HEK293 (cell line): Measurements from ENCODE around the gene MAPRE3.
A peak's percentile ranks its signal among the peaks of the same experiment; 100 is the strongest.

ENCODE experiments used
- GLIS2 ChIP-seq: fragments of 450-650 bp; formaldehyde crosslinking; IDR thresholded peaks from 2 replicates; pipeline ENCODE4 v1.5.1; 2016; ENCODE audit warnings: missing biosample characterization, missing genetic modification characterization
- IKZF3 ChIP-seq: fragments of 450-650 bp; IDR thresholded peaks from 2 replicates; pipeline ENCODE4 v1.5.0; 2018; ENCODE audit warnings: missing biosample characterization, mild to moderate bottlenecking, missing genetic modification characterization, moderate library complexity
- KLF1 ChIP-seq: fragments of 450-650 bp; formaldehyde crosslinking; IDR thresholded peaks from 2 replicates; pipeline ENCODE4 v1.5.1; 2016; ENCODE audit warnings: missing biosample characterization, missing genetic modification characterization
- KLF17 ChIP-seq: fragments of 450-650 bp; formaldehyde crosslinking; IDR thresholded peaks from 2 replicates; pipeline ENCODE4 v1.5.1; 2016; ENCODE audit warnings: missing biosample characterization, missing genetic modification characterization
- KLF7 ChIP-seq: fragments of 450-650 bp; formaldehyde crosslinking; IDR thresholded peaks from 2 replicates; pipeline ENCODE4 v1.5.1; 2016; ENCODE audit warnings: missing biosample characterization, missing genetic modification characterization, borderline replicate concordance
- KLF9 ChIP-seq: fragments of 450-650 bp; formaldehyde crosslinking; IDR thresholded peaks from 2 replicates; pipeline ENCODE4 v1.5.1; 2016; ENCODE audit warnings: missing biosample characterization, missing genetic modification characterization, low read depth
- OSR2 ChIP-seq: fragments of 450-650 bp; formaldehyde crosslinking; IDR thresholded peaks from 2 replicates; pipeline ENCODE4 v1.5.1; 2016; ENCODE audit warnings: missing biosample characterization, missing genetic modification characterization
- OVOL3 ChIP-seq: fragments of 450-650 bp; formaldehyde crosslinking; IDR thresholded peaks from 2 replicates; pipeline ENCODE4 v1.5.1; 2016; ENCODE audit warnings: missing biosample characterization, missing genetic modification characterization
- PBX3 ChIP-seq: sonication (generic); formaldehyde crosslinking; IDR thresholded peaks from 2 replicates; pipeline ENCODE4 v1.8.1; 2022; ENCODE audit warnings: mild to moderate bottlenecking, moderate library complexity, missing genetic modification reagents
- PRDM1 ChIP-seq: fragments of 450-650 bp; formaldehyde crosslinking; IDR thresholded peaks from 2 replicates; pipeline ENCODE4; 2016; ENCODE audit warnings: missing biosample characterization, missing genetic modification characterization
- SALL2 ChIP-seq: fragments of 450-650 bp; formaldehyde crosslinking; IDR thresholded peaks from 2 replicates; pipeline ENCODE4 v1.5.0; 2017; ENCODE audit warnings: missing biosample characterization, mild to moderate bottlenecking, missing genetic modification characterization, borderline replicate concordance
- SETDB1 ChIP-seq: IDR thresholded peaks from one replicate; pipeline ENCODE4 v1.6.1; 2017; ENCODE audit warnings: mild to moderate bottlenecking, low read length, moderate library complexity, mixed read lengths; ENCODE audit not compliant: insufficient read length
- YY2 ChIP-seq: fragments of 450-650 bp; formaldehyde crosslinking; IDR thresholded peaks from 2 replicates; pipeline ENCODE4 v1.5.1; 2016; ENCODE audit warnings: missing biosample characterization, missing genetic modification characterization
- ZBTB44 ChIP-seq: fragments of 450-650 bp; IDR thresholded peaks from 2 replicates; pipeline ENCODE4 v1.5.1; 2018; ENCODE audit warnings: missing biosample characterization, mild to moderate bottlenecking, missing genetic modification characterization
- ZNF132 ChIP-seq: fragments of 450-650 bp; formaldehyde crosslinking; IDR thresholded peaks from 2 replicates; pipeline ENCODE4 v1.5.1; 2017; ENCODE audit warnings: missing biosample characterization, missing genetic modification characterization, borderline replicate concordance
- ZNF148 ChIP-seq: fragments of 450-650 bp; formaldehyde crosslinking; IDR thresholded peaks from 2 replicates; pipeline ENCODE4 v1.5.0; 2017; ENCODE audit warnings: missing biosample characterization, missing genetic modification characterization, borderline replicate concordance
- ZNF157 ChIP-seq: fragments of 450-650 bp; formaldehyde crosslinking; IDR thresholded peaks from 2 replicates; pipeline ENCODE4 v1.5.1; 2016; ENCODE audit warnings: missing biosample characterization, missing genetic modification characterization
- ZNF23 ChIP-seq: fragments of 450-650 bp; formaldehyde crosslinking; IDR thresholded peaks from 2 replicates; pipeline ENCODE4 v1.5.1; 2016; ENCODE audit warnings: missing biosample characterization, missing genetic modification characterization, borderline replicate concordance
- ZNF248 ChIP-seq: fragments of 450-650 bp; formaldehyde crosslinking; IDR thresholded peaks from 2 replicates; pipeline ENCODE4 v1.5.1; 2017; ENCODE audit warnings: missing biosample characterization, missing genetic modification characterization
- ZNF341 ChIP-seq: fragments of 450-650 bp; formaldehyde crosslinking; IDR thresholded peaks from 2 replicates; pipeline ENCODE4; 2016; ENCODE audit warnings: low read depth, missing biosample characterization, missing genetic modification characterization
- ZNF37A ChIP-seq: fragments of 450-650 bp; IDR thresholded peaks from 2 replicates; pipeline ENCODE4 v1.5.1; 2018; ENCODE audit warnings: missing biosample characterization, missing genetic modification characterization
- ZNF555 ChIP-seq: fragments of 450-650 bp; formaldehyde crosslinking; conservative IDR thresholded peaks from 2 replicates; pipeline ENCODE4 v1.5.1; 2017; ENCODE audit warnings: missing biosample characterization, mild to moderate bottlenecking, missing genetic modification characterization, inconsistent platforms
- ZNF558 ChIP-seq: fragments of 450-650 bp; formaldehyde crosslinking; IDR thresholded peaks from 2 replicates; pipeline ENCODE4 v1.5.1; 2016; ENCODE audit warnings: missing biosample characterization, missing genetic modification characterization
- ZNF658 ChIP-seq: fragments of 450-650 bp; formaldehyde crosslinking; IDR thresholded peaks from 2 replicates; pipeline ENCODE4; 2016; ENCODE audit warnings: missing biosample characterization, missing genetic modification characterization
- ZNF692 ChIP-seq: fragments of 450-650 bp; formaldehyde crosslinking; IDR thresholded peaks from 2 replicates; pipeline ENCODE4 v1.5.1; 2016; ENCODE audit warnings: missing biosample characterization, missing genetic modification characterization
- ZNF704 ChIP-seq: fragments of 450-650 bp; formaldehyde crosslinking; IDR thresholded peaks from 2 replicates; pipeline ENCODE4 v1.5.1; 2016; ENCODE audit warnings: missing biosample characterization, missing genetic modification characterization
- ZNF777 ChIP-seq: fragments of 450-650 bp; formaldehyde crosslinking; IDR thresholded peaks from 2 replicates; pipeline ENCODE4 v1.5.1; 2017; ENCODE audit warnings: missing biosample characterization, missing genetic modification characterization, borderline replicate concordance
- ZNF791 ChIP-seq: fragments of 450-650 bp; formaldehyde crosslinking; IDR thresholded peaks from 2 replicates; pipeline ENCODE4 v1.5.1; 2016; ENCODE audit warnings: missing biosample characterization, missing genetic modification characterization
- ZSCAN23 ChIP-seq: fragments of 450-650 bp; formaldehyde crosslinking; IDR thresholded peaks from 2 replicates; pipeline ENCODE4 v1.5.1; 2016; ENCODE audit warnings: missing biosample characterization, missing genetic modification characterization
- ZSCAN4 ChIP-seq: fragments of 450-650 bp; formaldehyde crosslinking; IDR thresholded peaks from 2 replicates; pipeline ENCODE4 v1.5.1; 2017; ENCODE audit warnings: missing biosample characterization, missing genetic modification characterization

The MAPRE3 gene

GRCh38 chr2:27050996-27051901 is 80.8 kb downstream of the MAPRE3 start, which contains the start of gene AGBL5 (continued):
- TF ChIP-seq ZNF148, result 0 out of 2 replicates have a peak, but pooled peaks have one; percentile 49
- TF ChIP-seq PBX3 (CRISPR knock-in tag), result peak; percentile 26
- no peak for TF ChIP-seq ZNF248 (tag by site-specific recombination)
- no peak; the same call in 1 of the 2 replicates for TF ChIP-seq KLF17 (tag by site-specific recombination)
- no peak for TF ChIP-seq ZBTB44
- no peak for TF ChIP-seq ZNF157 (tag by site-specific recombination)
- no peak for TF ChIP-seq ZNF704
- TF ChIP-seq KLF1, result no peak
- TF ChIP-seq ZSCAN23, result no peak
- TF ChIP-seq YY2 (tag by site-specific recombination), result peak; percentile 72
- TF ChIP-seq ZNF658, result no peak
- TF ChIP-seq KLF7, result no peak
- TF ChIP-seq SETDB1, result peak; percentile 55
- TF ChIP-seq ZNF23 (tag by site-specific recombination), result no peak
- TF ChIP-seq ZNF791 (tag by site-specific recombination), result no peak
- peak; percentile 49; the same call in 1 of the 2 replicates for TF ChIP-seq ZNF692
- TF ChIP-seq ZNF777 (tag by site-specific recombination), result no peak
- TF ChIP-seq OVOL3 (tag by site-specific recombination), result peak; percentile 58; the same call in 1 of the 2 replicates
- TF ChIP-seq ZNF132 (tag by site-specific recombination), result no peak
- TF ChIP-seq OSR2 (tag by site-specific recombination), result no peak
- no peak for TF ChIP-seq ZNF37A (tag by site-specific recombination)
- no peak for TF ChIP-seq GLIS2
- TF ChIP-seq IKZF3 (tag by site-specific recombination), result no peak
- TF ChIP-seq SALL2 (tag by site-specific recombination), result no peak
- peak; percentile 36 for TF ChIP-seq KLF9
- TF ChIP-seq PRDM1 (tag by site-specific recombination), result no peak
- no peak; the same call in 1 of the 2 replicates for TF ChIP-seq ZNF558 (tag by site-specific recombination)
- TF ChIP-seq ZSCAN4 (tag by site-specific recombination), result no peak
- TF ChIP-seq ZNF555 (tag by site-specific recombination), result no peak
- TF ChIP-seq ZNF341, result no peak
